Parathyroid adenoma (tissue), 2 donors: Measurements from ENCODE around the gene AQP2.
A peak's percentile ranks its signal among the peaks of the same experiment; 100 is the strongest.

Experiments used
- H2AFZ ChIP-seq: fragments of 300-600 bp; sonication (generic); one replicate; pipeline ENCODE4 v1.7.0; 2017; ENCODE audit warnings: antibody characterized with exemption, mild to moderate bottlenecking
- H3K27ac ChIP-seq: fragments of 300-600 bp; sonication (generic); one replicate; pipeline ENCODE4 v1.7.0; 2017
- H3K27me3 ChIP-seq: fragments of 300-600 bp; sonication (generic); one replicate; pipeline ENCODE4 v1.7.0; 2017; ENCODE audit warnings: low read length; ENCODE audit not compliant: control insufficient read depth, insufficient read depth
- H3K36me3 ChIP-seq: fragments of 300-600 bp; sonication (generic); one replicate; pipeline ENCODE4 v1.7.0; 2017; ENCODE audit warnings: low read length; ENCODE audit not compliant: control insufficient read depth, insufficient read depth
- H3K4me1 ChIP-seq: fragments of 300-600 bp; sonication (generic); one replicate; pipeline ENCODE4 v1.7.0; 2017; ENCODE audit warnings: control low read depth
- H3K4me2 ChIP-seq: fragments of 300-600 bp; sonication (generic); one replicate; pipeline ENCODE4 v1.7.0; 2017; ENCODE audit warnings: low read length
- H3K4me3 ChIP-seq: fragments of 300-600 bp; sonication (generic); one replicate; pipeline ENCODE4 v1.7.0; 2017; ENCODE audit warnings: low read depth, low read length
- H3K79me2 ChIP-seq: fragments of 300-600 bp; sonication (generic); one replicate; pipeline ENCODE4 v1.7.0; 2017; ENCODE audit warnings: control low read depth
- H3K9ac ChIP-seq: fragments of 300-600 bp; sonication (generic); one replicate; pipeline ENCODE4 v1.7.0; 2017; ENCODE audit warnings: mild to moderate bottlenecking
- H3K9me3 ChIP-seq: fragments of 300-600 bp; sonication (generic); one replicate; pipeline ENCODE4 v1.7.0; 2017; ENCODE audit warnings: low read length; ENCODE audit not compliant: control insufficient read depth
- TF ChIP-seq, protein P1 (sequence below): fragments of 300-600 bp; sonication (generic); IDR thresholded peaks from one replicate; pipeline ENCODE4 v1.7.0; 2017; ENCODE audit warnings: antibody characterized with exemption, mild to moderate bottlenecking
- donor health status: primary hyperparathyroidism.

Gene AQP2

DNA sequence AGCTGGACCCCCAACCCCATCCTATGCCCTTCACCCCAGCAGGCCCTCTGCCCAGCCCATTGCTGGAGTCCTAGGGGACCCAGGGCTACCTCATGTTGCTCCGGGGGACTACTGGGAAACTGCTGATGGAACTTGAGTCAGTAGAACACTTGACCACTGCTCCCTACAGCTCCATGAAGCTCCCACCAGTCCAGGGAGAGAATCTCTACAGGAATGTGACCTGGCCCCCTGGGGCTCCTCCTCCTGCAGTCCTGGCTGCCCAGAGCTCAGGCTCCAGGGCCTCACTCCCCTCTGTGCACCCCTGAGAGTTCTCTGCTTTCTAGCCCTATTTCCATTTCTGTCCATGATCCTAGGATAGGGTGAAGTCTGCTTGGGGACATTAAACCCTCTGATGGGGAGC lies 10.8 kb upstream of the AQP2 start:
- TF ChIP-seq, protein P1, sequence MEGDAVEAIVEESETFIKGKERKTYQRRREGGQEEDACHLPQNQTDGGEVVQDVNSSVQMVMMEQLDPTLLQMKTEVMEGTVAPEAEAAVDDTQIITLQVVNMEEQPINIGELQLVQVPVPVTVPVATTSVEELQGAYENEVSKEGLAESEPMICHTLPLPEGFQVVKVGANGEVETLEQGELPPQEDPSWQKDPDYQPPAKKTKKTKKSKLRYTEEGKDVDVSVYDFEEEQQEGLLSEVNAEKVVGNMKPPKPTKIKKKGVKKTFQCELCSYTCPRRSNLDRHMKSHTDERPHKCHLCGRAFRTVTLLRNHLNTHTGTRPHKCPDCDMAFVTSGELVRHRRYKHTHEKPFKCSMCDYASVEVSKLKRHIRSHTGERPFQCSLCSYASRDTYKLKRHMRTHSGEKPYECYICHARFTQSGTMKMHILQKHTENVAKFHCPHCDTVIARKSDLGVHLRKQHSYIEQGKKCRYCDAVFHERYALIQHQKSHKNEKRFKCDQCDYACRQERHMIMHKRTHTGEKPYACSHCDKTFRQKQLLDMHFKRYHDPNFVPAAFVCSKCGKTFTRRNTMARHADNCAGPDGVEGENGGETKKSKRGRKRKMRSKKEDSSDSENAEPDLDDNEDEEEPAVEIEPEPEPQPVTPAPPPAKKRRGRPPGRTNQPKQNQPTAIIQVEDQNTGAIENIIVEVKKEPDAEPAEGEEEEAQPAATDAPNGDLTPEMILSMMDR: no peak
- H3K9ac ChIP-seq: no peak overlapping the region

DNA sequence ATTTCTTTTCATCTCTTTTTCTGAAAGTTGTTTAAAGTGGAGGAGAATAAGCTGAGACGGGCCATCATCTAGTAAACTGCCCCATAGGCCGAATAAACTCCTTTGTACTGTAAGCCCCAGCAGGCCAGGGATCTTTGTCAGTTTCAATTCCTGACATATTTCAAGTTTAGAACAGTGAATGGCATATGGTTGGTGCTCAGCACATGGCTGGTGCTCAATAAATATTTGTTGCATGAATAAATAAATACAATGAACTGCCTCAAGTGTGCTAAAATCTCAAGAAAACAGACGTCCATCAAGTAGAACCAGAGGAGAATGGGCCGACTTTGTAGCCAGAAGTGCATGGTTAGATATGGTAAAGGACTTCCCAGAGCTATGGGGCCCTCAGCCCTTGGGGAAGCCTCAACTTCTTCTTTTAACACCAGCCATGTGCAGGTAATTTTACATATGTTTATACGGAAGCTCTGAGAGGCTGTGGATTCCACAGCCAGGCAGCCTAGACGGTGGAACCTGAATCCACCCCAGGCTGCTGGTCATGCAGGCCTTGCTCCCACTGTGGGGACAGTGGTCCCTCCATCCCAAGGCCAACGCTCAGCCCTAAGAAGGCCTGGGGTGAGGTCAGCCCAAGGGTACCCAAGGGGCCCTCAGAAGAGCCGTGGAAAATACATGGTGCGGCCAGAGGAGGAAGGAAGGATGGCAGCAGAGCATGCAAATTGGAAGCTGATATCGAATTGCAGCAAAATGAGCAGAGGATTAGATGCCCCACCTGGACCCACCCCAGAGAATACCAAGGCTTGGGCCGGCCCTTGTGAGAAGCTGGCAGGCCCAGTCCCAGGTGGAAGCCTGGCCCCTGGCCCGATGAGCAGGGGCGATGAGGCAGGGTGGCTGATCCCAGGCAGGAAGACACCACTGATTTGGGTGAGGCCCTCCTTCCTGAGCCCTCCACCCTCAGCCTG lies 8.7 kb upstream of the AQP2 start:
- peak overlapping the region; percentile 82 for H2AFZ ChIP-seq
- H3K27me3 ChIP-seq: no peaks in the 10 kb centered on the region
- H3K79me2 ChIP-seq: no peaks in the 10 kb centered on the region
- no peak overlapping the region for H3K9ac ChIP-seq
- H3K4me2 ChIP-seq: no peak overlapping the region
- H3K9me3 ChIP-seq: no peaks in the 10 kb centered on the region
- H3K4me1 ChIP-seq: peaks cover 38% of the 10 kb centered on the region
- TF ChIP-seq, protein P1: no peak
- H3K36me3 ChIP-seq: no peaks in the 10 kb centered on the region
- no peak overlapping the region for H3K4me3 ChIP-seq
- H3K27ac ChIP-seq: peak overlapping the region; percentile 73

More for the DNA sequence above, 10.8 kb upstream of the AQP2 start:
- no peak overlapping the region for H3K27ac ChIP-seq
- peaks cover 27% of the 10 kb centered on the region for H3K4me1 ChIP-seq
- H2AFZ ChIP-seq: no peak overlapping the region
- H3K9me3 ChIP-seq: no peaks in the 10 kb centered on the region
- H3K4me3 ChIP-seq: no peak overlapping the region
- H3K4me2 ChIP-seq: no peak overlapping the region
- no peaks in the 10 kb centered on the region for H3K27me3 ChIP-seq
- no peaks in the 10 kb centered on the region for H3K36me3 ChIP-seq
- no peaks in the 10 kb centered on the region for H3K79me2 ChIP-seq

DNA sequence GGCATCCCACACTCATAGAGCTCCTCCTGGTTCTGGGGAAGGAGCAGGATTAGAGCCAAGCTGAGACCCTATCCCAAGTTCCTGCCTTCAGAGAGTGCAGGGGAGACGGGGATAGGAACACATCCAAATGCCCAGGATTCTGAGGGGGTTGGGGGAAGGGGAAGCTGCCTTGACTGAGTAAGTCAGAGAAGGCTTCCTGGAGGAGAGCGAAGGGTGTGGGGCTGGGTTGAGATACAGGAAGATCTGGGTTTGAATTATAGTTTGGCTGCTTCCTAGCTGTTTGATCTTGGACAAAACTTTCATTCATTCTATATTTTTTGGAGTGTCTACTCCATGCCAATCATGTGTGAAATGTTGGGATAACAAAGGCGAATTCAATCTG lies 8.0 kb upstream of the AQP2 start:
- Histone ChIP-seq H2AFZ (peak overlapping the region; percentile 82), H3K9ac (no peak overlapping the region), H3K4me3 (no peak overlapping the region), H3K4me2 (no peak overlapping the region), H3K9me3 (no peaks in the 10 kb centered on the region), H3K4me1 (peaks cover 38% of the 10 kb centered on the region), H3K79me2 (no peaks in the 10 kb centered on the region), H3K27ac (peak overlapping the region; percentile 73), H3K36me3 (no peaks in the 10 kb centered on the region), H3K27me3 (no peaks in the 10 kb centered on the region)
- TF ChIP-seq, protein P1: no peak

DNA sequence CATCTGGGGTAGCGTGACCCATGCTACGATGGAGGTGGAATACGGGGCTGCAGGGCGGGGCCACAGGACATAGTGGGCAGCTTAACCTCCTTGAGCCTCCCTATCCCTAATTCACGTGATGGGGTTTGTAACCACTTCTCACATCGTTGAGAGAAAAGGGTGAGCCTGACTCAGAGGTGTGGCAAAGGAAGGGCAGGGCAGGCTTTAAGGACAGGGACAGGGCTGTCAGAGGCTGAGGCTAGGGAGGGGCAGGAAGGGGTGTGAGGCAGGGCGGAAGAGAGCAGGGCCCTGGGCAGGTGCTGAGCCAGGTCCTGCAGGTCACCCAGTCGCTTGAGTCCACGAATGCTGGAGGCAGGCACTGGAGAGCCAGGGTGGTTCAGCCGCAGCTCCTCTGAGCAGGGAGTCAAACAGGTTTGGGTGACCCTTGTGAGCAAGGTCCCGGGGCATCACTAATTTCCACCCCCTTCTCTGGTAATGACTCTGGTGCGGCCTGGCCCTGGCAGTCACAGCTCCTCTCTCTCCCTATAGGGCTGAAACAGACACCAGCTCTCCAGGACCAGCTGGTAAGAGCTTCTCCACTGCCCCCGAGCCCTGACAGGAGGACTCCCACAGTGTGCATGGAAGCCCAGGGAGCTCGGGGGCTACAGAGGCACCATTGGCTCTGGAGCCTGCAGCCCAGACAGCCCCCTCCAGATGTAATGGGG lies 7.5 kb upstream of the AQP2 start:
- H3K4me2 ChIP-seq: no peak overlapping the region
- peak overlapping the region; percentile 73 for H3K27ac ChIP-seq
- no peaks in the 10 kb centered on the region for H3K36me3 ChIP-seq
- no peak overlapping the region for H3K4me3 ChIP-seq
- H2AFZ ChIP-seq: peak overlapping the region; percentile 82
- H3K9me3 ChIP-seq: no peaks in the 10 kb centered on the region
- no peaks in the 10 kb centered on the region for H3K27me3 ChIP-seq
- H3K79me2 ChIP-seq: no peaks in the 10 kb centered on the region
- H3K9ac ChIP-seq: no peak overlapping the region
- TF ChIP-seq, protein P1: no peak
- peaks cover 38% of the 10 kb centered on the region for H3K4me1 ChIP-seq
